Femur (tissue), 1 donor: ENCODE results near the gene PGAM4.
"Not testable (repeated sequence)": the region's sequence is repeated elsewhere in the genome, so short reads cannot be mapped to it uniquely, and the experiment has no call there.

Experiments
- DNase-seq: peaks from one replicate; pipeline ENCODE4 v3.0.0-alpha.2; 2017

The PGAM4 gene

GRCh38 chrX:77924320-77924859 lies 45.0 kb downstream of the PGAM4 start:
- DNase-seq: no peak

DNA sequence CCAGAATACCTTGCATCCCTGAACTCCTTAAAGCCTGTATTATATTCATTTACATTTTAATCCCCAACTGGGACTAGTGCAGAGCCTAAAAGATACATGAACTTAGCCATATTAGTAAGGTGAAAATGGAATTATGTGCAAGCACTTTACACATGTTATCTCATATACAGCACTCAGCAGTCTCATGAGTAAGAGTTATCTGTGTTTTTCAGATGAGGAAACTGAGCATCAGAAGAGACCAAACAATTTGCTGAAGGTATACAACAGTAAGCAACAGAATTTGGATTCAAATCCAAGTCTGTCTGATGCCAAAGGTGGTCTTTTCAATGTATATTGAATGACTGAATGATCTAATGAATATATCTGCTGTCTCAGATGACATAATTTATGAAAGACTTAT lies 46.7 kb downstream of the PGAM4 start:
- DNase-seq: no peak

DNA sequence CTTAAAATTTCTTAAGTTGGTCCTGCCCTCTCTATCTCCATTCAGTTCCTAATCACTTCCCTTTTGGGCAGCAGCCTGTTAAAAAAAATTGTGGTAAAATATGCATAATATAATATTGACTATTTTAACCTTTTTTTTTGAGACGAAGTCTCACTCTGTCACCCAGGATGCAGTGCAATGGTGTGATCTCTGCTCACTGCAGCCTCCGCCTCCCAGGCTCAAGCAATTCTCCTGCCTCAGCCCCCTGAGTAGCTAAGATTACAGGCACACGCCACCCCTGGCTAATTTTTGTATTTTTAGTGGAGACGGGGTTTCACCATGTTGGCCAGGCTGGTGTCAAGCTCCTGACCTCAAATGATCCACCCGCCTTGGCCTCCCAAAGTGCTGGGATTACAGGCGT lies 50.1 kb downstream of the PGAM4 start:
- not testable (repeated sequence) for DNase-seq

DNA sequence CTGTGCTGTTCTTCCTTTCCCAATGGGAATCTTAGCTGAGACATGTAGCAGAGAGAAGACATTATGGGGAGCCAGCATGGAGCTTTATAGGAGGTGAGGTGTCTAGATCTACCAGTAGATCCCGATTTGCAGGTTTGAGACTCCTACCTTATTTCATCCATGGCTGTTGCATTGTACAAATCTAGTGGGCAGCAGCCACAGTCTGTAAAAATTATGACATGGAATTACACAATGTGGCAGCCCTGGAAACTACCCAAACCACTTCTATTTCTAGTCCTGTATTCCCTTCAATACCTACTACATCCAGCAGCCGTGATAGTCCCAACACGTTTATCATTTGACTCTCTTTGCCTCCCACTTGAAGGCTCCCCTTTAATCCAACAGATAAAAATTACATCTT lies 50.9 kb downstream of the PGAM4 start:
- DNase-seq: no peak
